ENCODE measurements around the gene PSMD12. TPM values are rescaled to one million over a fixed set of nuclear protein-coding genes. Genes with fewer than 3 reads are reported as not detected.

PSMD12 gene
- total and polyA plus RNA-seq, 9 of the 15 experiments (the other 6 are each of a cell fraction or from before 2014, with no cell fraction given): 36.6 to 150 (median 65.5) TPM

GRCh38 chr17:67359960-67360791, 6.2 kb downstream of the PSMD12 start (continued):
- 0 out of 2 replicates have a peak, but pooled peaks have one; percentile 16 for TF ChIP-seq CEBPB (tag; IDR thresholded peaks at IDR 0.05)
- 0 out of 2 replicates have a peak, but pooled peaks have one; percentile 43 for TF ChIP-seq TOE1 (IDR thresholded peaks at IDR 0.05; ENCODE audit: borderline replicate concordance)
- no peak for TF ChIP-seq TOE1 (CRISPR knock-in tag; IDR thresholded peaks at IDR 0.05; ENCODE audit: borderline replicate concordance, low read depth)
- 0 out of 2 replicates have a peak, but pooled peaks have one; percentile 7 for TF ChIP-seq NFIC (IDR thresholded peaks at IDR 0.05)
- TF ChIP-seq TSHZ1 (CRISPR knock-in tag; IDR thresholded peaks at IDR 0.05): no peak
- TF ChIP-seq NCOA1 (IDR thresholded peaks at IDR 0.05; ENCODE audit: low read depth): no peak
- no peak for TF ChIP-seq ETS1 (conservative IDR thresholded peaks at IDR 0.05; ENCODE audit: control insufficient read depth, low read depth, low read length)
- TF ChIP-seq HDAC8 (tag; IDR thresholded peaks at IDR 0.05): no peak
- TF ChIP-seq ARHGAP35 (IDR thresholded peaks at IDR 0.05; ENCODE audit: partially characterized antibody): no peak
- no peak for TF ChIP-seq STAT5B (CRISPR knock-in tag; IDR thresholded peaks at IDR 0.05)
- TF ChIP-seq ZEB2 (IDR thresholded peaks at IDR 0.05): no peak
- TF ChIP-seq ZNF398 (CRISPR knock-in tag; IDR thresholded peaks at IDR 0.05): no peak
- TF ChIP-seq RAD21 (CRISPR knock-in tag; conservative IDR thresholded peaks at IDR 0.05 in 1 of 2, IDR thresholded peaks at IDR 0.05 in 1 of 2): peak in 1 of 2 experiments; percentile 53; a peak in 2 of 4 replicates
- peak; percentile 60; the same call in 1 of the 2 replicates for TF ChIP-seq LEF1 (IDR thresholded peaks at IDR 0.05)
- TF ChIP-seq E2F3 (CRISPR knock-in tag; IDR thresholded peaks at IDR 0.05): no peak
- TF ChIP-seq KDM4B (IDR thresholded peaks at IDR 0.05; ENCODE audit: borderline replicate concordance in 2 of 2, low read depth in 1 of 2): no peak
- TF ChIP-seq TCF7L2 (IDR thresholded peaks at IDR 0.05; ENCODE audit: low read depth, low read length): no peak

All from K562 (cell line).